Measurements from ENCODE around the gene RNF149.

Gene RNF149

DNA sequence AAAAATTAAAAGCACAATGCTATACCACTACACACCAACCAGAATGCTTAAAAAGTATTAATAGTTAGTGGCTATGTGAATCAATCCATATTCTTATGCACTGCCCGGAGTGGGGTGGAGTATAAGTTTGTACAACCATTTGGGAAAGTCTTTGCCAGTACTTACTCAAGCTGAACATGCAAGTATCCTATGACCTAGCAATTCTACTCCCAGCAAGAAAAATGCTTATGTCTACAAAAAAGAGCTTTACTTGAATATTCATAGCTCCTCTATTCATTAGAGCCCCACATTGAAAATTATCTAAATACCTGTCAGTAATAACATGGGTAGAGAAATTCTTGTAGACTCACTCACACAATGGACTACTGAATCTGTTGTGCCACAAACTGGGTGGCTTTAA lies 77.3 kb downstream of the RNF149 start:
- no peak for DNase-seq (ENCODE audit: low spot score)

- DNase-seq (ENCODE audit: low spot score): no peak
Observed at GRCh38 chr2:101230541-101231001, 77.9 kb downstream of the RNF149 start.
